Erythroblast (primary cell): ENCODE measurements around the gene BCL2L12.

ENCODE experiments used
- GATA1 ChIP-seq: IDR thresholded peaks from 2 replicates; pipeline ENCODE4 v1.6.1; 2011; ENCODE audit warnings: low read depth, mild to moderate bottlenecking, control low read depth, low read length, moderate library complexity
- POLR2A ChIP-seq: IDR thresholded peaks from 2 replicates; pipeline ENCODE4 v1.6.1; 2011; ENCODE audit warnings: mild to moderate bottlenecking, low read length

DNA sequence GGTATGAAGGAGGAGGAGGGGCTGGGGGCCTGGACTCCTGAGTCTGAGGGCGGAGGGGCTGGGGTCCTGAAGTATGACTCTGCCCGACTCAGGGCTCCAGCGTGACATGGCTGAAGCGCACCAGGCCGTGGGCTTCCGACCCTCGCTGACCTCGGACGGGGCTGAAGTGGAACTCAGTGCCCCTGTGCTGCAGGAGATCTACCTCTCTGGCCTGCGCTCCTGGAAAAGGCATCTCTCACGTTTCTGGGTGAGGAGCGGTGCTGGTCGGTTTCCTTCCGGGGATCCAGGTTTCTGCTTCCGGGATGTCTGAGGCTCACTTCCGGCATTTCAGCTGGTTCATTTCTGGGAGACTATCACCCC lies 26.4 kb downstream of the BCL2L12 start:
- TF ChIP-seq POLR2A: no peak
- TF ChIP-seq GATA1: no peak
